Esophagus muscularis mucosa (tissue), 3 donors: Measurements from ENCODE around the gene CDH4.

ENCODE experiments used
- CTCF ChIP-seq, 3 experiments: fragments of 200-600 bp in 2 of 3; fragments of 450-650 bp in 1 of 3; sonication (generic) in 2 of 3; IDR thresholded peaks; one replicate each; pipeline ENCODE4 v1.5.1; 2017 to 2019; ENCODE audit warnings: antibody characterized with exemption in 3 of 3, mild to moderate bottlenecking in 2 of 3, moderate library complexity in 1 of 3
- POLR2AphosphoS5 ChIP-seq, 2 donors: sonication (generic); formaldehyde crosslinking; IDR thresholded peaks; one replicate each; pipeline ENCODE4 v1.6.1; 2017; ENCODE audit warnings: antibody characterized with exemption in 2 of 2

GRCh38 chr20:61628901-61629601, 377.0 kb downstream of the CDH4 start:
- TF ChIP-seq POLR2AphosphoS5 (IDR thresholded peaks at IDR 0.05) (no peak), CTCF (IDR thresholded peaks at IDR 0.05) (no peak)
